Smooth muscle cell (in vitro differentiated cells): ENCODE results near the gene TSC22D3. TPM values are rescaled to one million over a fixed set of nuclear protein-coding genes. Genes with fewer than 3 reads are reported as not detected.

Experiments
- DNase-seq: peaks from one replicate; lab custom pipeline; 2025; ENCODE audit not compliant: unreplicated experiment; lab: John Stamatoyannopoulos, UW
- H2AFZ ChIP-seq: fragments of 200-600 bp; sonication (generic); 2 replicates; pipeline ENCODE4 v1.6.0; 2016; ENCODE audit warnings: antibody characterized with exemption, low read depth, mild to moderate bottlenecking
- H3F3A ChIP-seq: fragments of 200-600 bp; sonication (generic); 2 replicates; pipeline ENCODE4 v1.6.0; 2017; ENCODE audit warnings: antibody characterized with exemption, low read depth
- H3K27ac ChIP-seq: fragments of 200-600 bp; sonication (generic); 2 replicates; pipeline ENCODE4 v1.5.1; 2016; ENCODE audit warnings: low read depth, mild to moderate bottlenecking
- H3K27me3 ChIP-seq: fragments of 200-600 bp; sonication (generic); 2 replicates; pipeline ENCODE4 v1.6.1; 2016; ENCODE audit warnings: low read depth, mild to moderate bottlenecking
- H3K36me3 ChIP-seq: fragments of 200-600 bp; sonication (generic); 2 replicates; pipeline ENCODE4 v1.5.1; 2016; ENCODE audit warnings: low read depth
- H3K4me1 ChIP-seq: fragments of 200-600 bp; sonication (generic); 2 replicates; pipeline ENCODE4 v1.5.1; 2016; ENCODE audit warnings: low read depth
- H3K4me2 ChIP-seq: fragments of 200-600 bp; sonication (generic); 2 replicates; pipeline ENCODE4 v1.6.0; 2016; ENCODE audit warnings: mild to moderate bottlenecking
- H3K4me3 ChIP-seq: fragments of 200-600 bp; sonication (generic); 2 replicates; pipeline ENCODE4 v1.5.1; 2016; ENCODE audit warnings: mild to moderate bottlenecking
- H3K79me2 ChIP-seq: fragments of 200-600 bp; sonication (generic); 2 replicates; pipeline ENCODE4 v1.6.0; 2016; ENCODE audit warnings: low read depth, mild to moderate bottlenecking
- H3K9ac ChIP-seq: fragments of 200-600 bp; sonication (generic); 2 replicates; pipeline ENCODE4 v1.6.0; 2016; ENCODE audit warnings: low read depth
- H3K9me3 ChIP-seq: fragments of 200-600 bp; sonication (generic); replicated peaks from 2 replicates; pipeline ENCODE4 v1.5.1; 2016; ENCODE audit warnings: low read depth
- H4K20me1 ChIP-seq: fragments of 200-600 bp; sonication (generic); 2 replicates; pipeline ENCODE4 v1.6.0; 2016; ENCODE audit warnings: low read depth
- WGBS: methylation state at CpG from one replicate; pipeline ENCODE4 v1.1.7; 2016; ENCODE audit warnings: low lambda C conversion rate; 5-methylcytosine and 5-hydroxymethylcytosine counted together
- polyA plus RNA-seq: library from polyadenylated mRNA; unstranded; fragments of >200 nt; fragmentation: Nextera tagmentation; extraction: Ambion mirVana; gene quantifications from 2 replicates; pipeline ENCODE4 v1.2.1, GENCODE V29; 2016
- total RNA-seq: library from RNA; depleted of rRNA; stranded (reverse); fragments of >200 nt; gene quantifications from 2 replicates; pipeline ENCODE4 v1.2.3, GENCODE V29; 2014
- TF ChIP-seq, protein P1 (sequence below): fragments of 200-600 bp; sonication (generic); IDR thresholded peaks from 2 replicates; pipeline ENCODE4 v1.5.1; 2017; ENCODE audit warnings: borderline replicate concordance, mild to moderate bottlenecking, antibody characterized with exemption; ENCODE audit not compliant: insufficient read depth, poor library complexity, severe bottlenecking

The TSC22D3 gene
- total and polyA plus RNA-seq, 2 experiments from 2014 or later, result 144 to 271 TPM

DNA sequence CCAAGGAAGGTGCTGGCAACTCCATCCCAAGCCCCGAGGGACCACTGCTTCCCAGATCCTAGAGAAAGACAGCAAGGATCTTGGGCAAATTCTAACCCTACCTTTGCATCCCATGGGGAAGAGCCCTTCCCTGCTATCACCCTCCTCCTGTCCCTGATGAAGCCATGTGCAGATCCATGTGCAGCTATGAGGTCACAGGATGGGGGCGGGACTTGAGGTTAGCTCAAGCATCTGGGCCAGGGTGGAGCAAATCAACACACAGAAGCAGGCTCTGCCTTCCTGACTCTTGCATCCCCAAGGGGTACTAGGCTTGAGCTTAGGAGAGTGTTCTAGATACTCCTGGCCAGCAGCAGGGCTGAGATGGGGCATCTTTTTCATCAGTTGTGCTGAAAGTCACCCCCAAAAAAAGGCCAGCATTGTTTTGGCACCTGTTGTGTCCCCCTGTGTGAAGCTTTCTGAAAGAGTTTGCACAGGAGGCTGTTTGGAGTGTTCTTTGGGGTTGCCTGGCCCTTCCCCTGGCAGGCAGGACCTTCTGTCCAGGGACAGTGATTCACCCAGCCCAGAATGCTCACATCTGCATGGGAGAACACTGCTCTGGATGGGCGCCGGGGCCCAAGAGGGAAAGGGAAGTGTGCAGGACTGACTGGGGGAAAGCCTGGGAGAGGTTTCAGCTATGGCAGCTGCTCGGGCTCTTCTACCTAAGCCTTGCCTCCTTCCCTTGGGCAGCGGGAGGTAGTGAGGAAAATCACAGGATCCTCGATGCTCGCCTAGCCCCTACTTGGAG lies 96.4 kb downstream of the TSC22D3 start:
- no peak overlapping the region for H3K9ac ChIP-seq
- peak; percentile 6 for DNase-seq

GRCh38 chrX:107677909-107678308 lies 97.7 kb downstream of the TSC22D3 start:
- Histone ChIP-seq H2AFZ (no peak overlapping the region), H3K36me3 (no peaks in the 10 kb centered on the region), H3K9ac (peak overlapping the region; percentile 92), H3F3A (peaks cover 29% of the 10 kb centered on the region), H4K20me1 (no peaks in the 10 kb centered on the region), H3K79me2 (no peaks in the 10 kb centered on the region), H3K4me2 (peak overlapping the region; percentile 81), H3K27ac (peak overlapping the region; percentile 99), H3K27me3 (no peaks in the 10 kb centered on the region), H3K4me3 (no peak overlapping the region), H3K9me3 (no peaks in the 10 kb centered on the region), H3K4me1 (peaks cover 9% of the 10 kb centered on the region)
- DNase-seq, result no peak
- WGBS, result 66% methylated on average over 4 of the region's 4 CpGs
- TF ChIP-seq, protein P1, sequence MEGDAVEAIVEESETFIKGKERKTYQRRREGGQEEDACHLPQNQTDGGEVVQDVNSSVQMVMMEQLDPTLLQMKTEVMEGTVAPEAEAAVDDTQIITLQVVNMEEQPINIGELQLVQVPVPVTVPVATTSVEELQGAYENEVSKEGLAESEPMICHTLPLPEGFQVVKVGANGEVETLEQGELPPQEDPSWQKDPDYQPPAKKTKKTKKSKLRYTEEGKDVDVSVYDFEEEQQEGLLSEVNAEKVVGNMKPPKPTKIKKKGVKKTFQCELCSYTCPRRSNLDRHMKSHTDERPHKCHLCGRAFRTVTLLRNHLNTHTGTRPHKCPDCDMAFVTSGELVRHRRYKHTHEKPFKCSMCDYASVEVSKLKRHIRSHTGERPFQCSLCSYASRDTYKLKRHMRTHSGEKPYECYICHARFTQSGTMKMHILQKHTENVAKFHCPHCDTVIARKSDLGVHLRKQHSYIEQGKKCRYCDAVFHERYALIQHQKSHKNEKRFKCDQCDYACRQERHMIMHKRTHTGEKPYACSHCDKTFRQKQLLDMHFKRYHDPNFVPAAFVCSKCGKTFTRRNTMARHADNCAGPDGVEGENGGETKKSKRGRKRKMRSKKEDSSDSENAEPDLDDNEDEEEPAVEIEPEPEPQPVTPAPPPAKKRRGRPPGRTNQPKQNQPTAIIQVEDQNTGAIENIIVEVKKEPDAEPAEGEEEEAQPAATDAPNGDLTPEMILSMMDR, result no peak

More for the DNA sequence above, 96.4 kb downstream of the TSC22D3 start:
- Histone ChIP-seq H4K20me1 (no peaks in the 10 kb centered on the region), H3K4me3 (no peak overlapping the region), H3K4me2 (no peak overlapping the region), H3K27ac (peak overlapping the region; percentile 28), H3K79me2 (no peaks in the 10 kb centered on the region), H3K36me3 (no peaks in the 10 kb centered on the region), H3F3A (peaks cover 22% of the 10 kb centered on the region), H3K4me1 (peaks cover 4% of the 10 kb centered on the region), H3K27me3 (no peaks in the 10 kb centered on the region), H3K9me3 (no peaks in the 10 kb centered on the region), H2AFZ (no peak overlapping the region)
- TF ChIP-seq, protein P1, result no peak
- WGBS, result 86% methylated on average over 8 of the region's 8 CpGs

GRCh38 chrX:107677501-107677901 lies 98.1 kb downstream of the TSC22D3 start:
- Histone ChIP-seq H2AFZ (no peak overlapping the region), H3K27ac (peak overlapping the region; percentile 99), H4K20me1 (no peaks in the 10 kb centered on the region), H3K4me3 (peak overlapping the region; percentile 24), H3K4me2 (peak overlapping the region; percentile 81), H3K79me2 (no peaks in the 10 kb centered on the region), H3K36me3 (no peaks in the 10 kb centered on the region), H3F3A (peaks cover 29% of the 10 kb centered on the region), H3K9me3 (no peaks in the 10 kb centered on the region), H3K27me3 (no peaks in the 10 kb centered on the region), H3K9ac (peak overlapping the region; percentile 92), H3K4me1 (peaks cover 9% of the 10 kb centered on the region)
- no peak for DNase-seq
- TF ChIP-seq, protein P1, result no peak
- 32% methylated on average over 10 of the region's 10 CpGs for WGBS
